ENCODE data around the gene TEX35.

Gene TEX35

GRCh38 chr1:178512566-178513277, at the start of gene TEX35:
Gene TEX35 (plus strand): TSS chr1:178513109. CDS start chr1:178513189, 80 bp downstream.
- no peak for DNase-seq

- no peak for DNase-seq
Measured at GRCh38 chr1:178464141-178464540, 48.8 kb upstream of the TEX35 start.

- no peak for DNase-seq
Measured at GRCh38 chr1:178464566-178464965, 48.3 kb upstream of the TEX35 start.

GRCh38 chr1:178465011-178465410, 47.9 kb upstream of the TEX35 start:
- no peak for DNase-seq

GRCh38 chr1:178467837-178468236, 45.1 kb upstream of the TEX35 start:
- DNase-seq = no peak

GRCh38 chr1:178470411-178470960, 42.4 kb upstream of the TEX35 start:
- DNase-seq = no peak

GRCh38 chr1:178472531-178472930, 40.4 kb upstream of the TEX35 start:
- no peak for DNase-seq

- no peak for DNase-seq
Measured at GRCh38 chr1:178477373-178477772, 35.5 kb upstream of the TEX35 start.

GRCh38 chr1:178477841-178478240, 35.1 kb upstream of the TEX35 start:
- no peak for DNase-seq

GRCh38 chr1:178483251-178483957, 29.5 kb upstream of the TEX35 start:
- no peak for DNase-seq

GRCh38 chr1:178484698-178485225, 28.1 kb upstream of the TEX35 start:
- no peak for DNase-seq

GRCh38 chr1:178485541-178485981, 27.3 kb upstream of the TEX35 start:
- no peak for DNase-seq

GRCh38 chr1:178486100-178487069, 26.5 kb upstream of the TEX35 start:
- no peak for DNase-seq

GRCh38 chr1:178487070-178487615, 25.8 kb upstream of the TEX35 start:
- DNase-seq = no peak

GRCh38 chr1:178488393-178488792, 24.5 kb upstream of the TEX35 start:
- no peak for DNase-seq

GRCh38 chr1:178489399-178489798, 23.5 kb upstream of the TEX35 start:
- no peak for DNase-seq

- DNase-seq = no peak
Measured at GRCh38 chr1:178490136-178490535, 22.8 kb upstream of the TEX35 start.

- DNase-seq = no peak
Measured at GRCh38 chr1:178490967-178491366, 21.9 kb upstream of the TEX35 start.

- no peak for DNase-seq
Measured at GRCh38 chr1:178491721-178492120, 21.2 kb upstream of the TEX35 start.

- DNase-seq = no peak
Measured at GRCh38 chr1:178492341-178492740, 20.6 kb upstream of the TEX35 start.

- DNase-seq = no peak
Measured at GRCh38 chr1:178493301-178493741, 19.6 kb upstream of the TEX35 start.

- no peak for DNase-seq
Measured at GRCh38 chr1:178494569-178494971, 18.3 kb upstream of the TEX35 start.

Data from stimulated activated CD8-positive, alpha-beta memory T cell treated with anti-CD3 and anti-CD28 coated beads, Interleukin-4, amount 100 ng/mL, for 48 hours (primary cell).